ENCODE data around the gene FOXG1. TPM values are rescaled to one million over a fixed set of nuclear protein-coding genes. Genes with fewer than 3 reads are reported as not detected.

Gene FOXG1
- total and polyA plus RNA-seq, 9 of the 15 experiments (the other 6 are each of a cell fraction or from before 2014, with no cell fraction given) = 0.56 to 3.7 (median 0.85) TPM

GRCh38 chr14:28765831-28766468 lies 637 bp upstream of the FOXG1 start:
- WGBS (ENCODE audit: insufficient coverage, low coverage, missing lambda C conversion rate) = 13% methylated on average over 13 of the region's 33 CpGs
- Histone ChIP-seq H3K79me2 (ENCODE audit: control insufficient read depth, insufficient read depth, low read length) (peaks cover 56% of the 10 kb centered on the region), H3K9me3 (replicated peaks; ENCODE audit: control insufficient read depth, insufficient read depth, low read depth, low read length) (no peaks in the 10 kb centered on the region), H3K4me2 (ENCODE audit: insufficient read depth, low read length) (peak overlapping the region; percentile 61), H4K20me1 (replicated peaks; ENCODE audit: control insufficient read depth, insufficient read depth, low read length) (no peaks in the 10 kb centered on the region), H3K36me3 (ENCODE audit: control insufficient read depth, insufficient read depth, low read length) (no peaks in the 10 kb centered on the region), H3K27me3 (ENCODE audit: control insufficient read depth in 2 of 2, insufficient read depth in 2 of 2, low read length in 2 of 2) (no peaks in the 10 kb centered on the region), H3K9ac (ENCODE audit: insufficient read depth in 1 of 2, low read depth in 2 of 2, low read length in 2 of 2) (peak overlapping the region; percentile 82 to 90), H3K9me1 (ENCODE audit: control insufficient read depth, insufficient read depth, low read length) (no peaks in the 10 kb centered on the region), H3K4me3 (peak overlapping the region; percentile 46), H2AFZ (ENCODE audit: low read depth, low read length) (peak overlapping the region; percentile 77), H3K27ac (ENCODE audit: extremely low read depth, low read depth, low read length) (peak overlapping the region; percentile 78), H3K4me1 (replicated peaks in 1 of 2; ENCODE audit: control insufficient read depth in 2 of 2, insufficient read depth in 2 of 2, low read length in 2 of 2) (peaks cover 0 to 8% of the 10 kb centered on the region in 2 experiments; a peak in 2 of 5 replicates)
- DNase-seq (ENCODE audit: extremely low read depth in 1 of 4, low spot score in 3 of 4) (peak; percentile 22 to 61 (median 33)), FAIRE-seq (no peak), ATAC-seq (peak; percentile 17)
- BruUV-seq (replicated peaks) = no TSS peak
- ChIA-PET POLR2A (interaction anchor here (1.5 kb wide), 1 partner anchor 8 kb away, joined by 3 read pairs; no protein-coding TSS in a partner anchor), CTCF (ENCODE audit: low intra/inter-chr PET ratio) (no interaction called here)
- in situ Hi-C loops (cut with MboI) (loop anchor here (25.0 kb wide), 2 partner anchors 446 to 1446 kb away; no protein-coding TSS in a partner anchor), intact Hi-C loops (cut with micrococcal nuclease) (no loop called here)
- 0 out of 2 replicates have a peak, but pooled peaks have one; percentile 31 for TF ChIP-seq TAF7 (tag; IDR thresholded peaks at IDR 0.05)
- TF ChIP-seq SMARCE1 (IDR thresholded peaks at IDR 0.05) = 0 out of 2 replicates have a peak, but pooled peaks have one; percentile 20
- TF ChIP-seq SPI1 (IDR thresholded peaks at IDR 0.05; ENCODE audit: borderline replicate concordance, low read depth, low read length) = peak; percentile 46; the same call in 1 of the 2 replicates
- TF ChIP-seq PHF8 (IDR thresholded peaks at IDR 0.05; ENCODE audit: borderline replicate concordance, low read length) = peak; percentile 32; the same call in 1 of the 2 replicates
- TF ChIP-seq ZNF41 (CRISPR knock-in tag; conservative IDR thresholded peaks at IDR 0.05) = no peak
- peak; percentile 89 for TF ChIP-seq EGR1 (conservative IDR thresholded peaks at IDR 0.05)
- no peak for TF ChIP-seq POU5F1 (IDR thresholded peaks at IDR 0.05; ENCODE audit: borderline replicate concordance, low read depth, low read length, partially characterized antibody)
- peak; percentile 42; the same call in 1 of the 2 replicates for TF ChIP-seq ARID1B (IDR thresholded peaks at IDR 0.05)
- no peak for TF ChIP-seq ATF1 (CRISPR knock-in tag; IDR thresholded peaks at IDR 0.05)
- peak; percentile 17; the same call in 1 of the 2 replicates for TF ChIP-seq ATF1 (tag; IDR thresholded peaks at IDR 0.05)
- no peak for TF ChIP-seq SAFB (IDR thresholded peaks at IDR 0.05; ENCODE audit: borderline replicate concordance, low read depth, low read length)
- TF ChIP-seq ZBTB1 (CRISPR knock-in tag; IDR thresholded peaks at IDR 0.05; ENCODE audit: borderline replicate concordance, low read depth) = no peak
- TF ChIP-seq PCBP1 (IDR thresholded peaks at IDR 0.05; ENCODE audit: low read depth, low read length, poor library complexity, severe bottlenecking) = no peak
- 0 out of 4 replicates have a peak, but pooled peaks of 1 of the 2 experiments have one; percentile 31 for TF ChIP-seq MLLT1 (IDR thresholded peaks at IDR 0.05)
- TF ChIP-seq TAF9B (IDR thresholded peaks at IDR 0.05; ENCODE audit: partially characterized antibody) = peak; percentile 28
- TF ChIP-seq POLR2B (IDR thresholded peaks at IDR 0.05; ENCODE audit: low read depth, partially characterized antibody) = peak; percentile 13
- 0 out of 2 replicates have a peak, but pooled peaks have one; percentile 38 for TF ChIP-seq NFRKB (IDR thresholded peaks at IDR 0.05; ENCODE audit: low read depth)
- TF ChIP-seq EP400 (IDR thresholded peaks at IDR 0.05) = peak; percentile 37; the same call in 1 of the 2 replicates
- no peak for TF ChIP-seq NFIC (IDR thresholded peaks at IDR 0.05)
- TF ChIP-seq RBFOX2 (IDR thresholded peaks at IDR 0.05; ENCODE audit: low read depth, low read length) = peak; percentile 72
- TF ChIP-seq HBP1 (CRISPR knock-in tag; IDR thresholded peaks at IDR 0.05) = no peak
